NCI-H1105 treated with DMSO at 0.1 percent for 48 hours (cell line): Measurements from ENCODE around the gene GPAM.
"Not testable (repeated sequence)": the region's sequence is repeated elsewhere in the genome, so short reads cannot be mapped to it uniquely, and the experiment has no call there.

Experiments
- DNase-seq: peaks from one replicate; lab custom pipeline; 2025; lab: John Stamatoyannopoulos, UW

The GPAM gene, protein sequence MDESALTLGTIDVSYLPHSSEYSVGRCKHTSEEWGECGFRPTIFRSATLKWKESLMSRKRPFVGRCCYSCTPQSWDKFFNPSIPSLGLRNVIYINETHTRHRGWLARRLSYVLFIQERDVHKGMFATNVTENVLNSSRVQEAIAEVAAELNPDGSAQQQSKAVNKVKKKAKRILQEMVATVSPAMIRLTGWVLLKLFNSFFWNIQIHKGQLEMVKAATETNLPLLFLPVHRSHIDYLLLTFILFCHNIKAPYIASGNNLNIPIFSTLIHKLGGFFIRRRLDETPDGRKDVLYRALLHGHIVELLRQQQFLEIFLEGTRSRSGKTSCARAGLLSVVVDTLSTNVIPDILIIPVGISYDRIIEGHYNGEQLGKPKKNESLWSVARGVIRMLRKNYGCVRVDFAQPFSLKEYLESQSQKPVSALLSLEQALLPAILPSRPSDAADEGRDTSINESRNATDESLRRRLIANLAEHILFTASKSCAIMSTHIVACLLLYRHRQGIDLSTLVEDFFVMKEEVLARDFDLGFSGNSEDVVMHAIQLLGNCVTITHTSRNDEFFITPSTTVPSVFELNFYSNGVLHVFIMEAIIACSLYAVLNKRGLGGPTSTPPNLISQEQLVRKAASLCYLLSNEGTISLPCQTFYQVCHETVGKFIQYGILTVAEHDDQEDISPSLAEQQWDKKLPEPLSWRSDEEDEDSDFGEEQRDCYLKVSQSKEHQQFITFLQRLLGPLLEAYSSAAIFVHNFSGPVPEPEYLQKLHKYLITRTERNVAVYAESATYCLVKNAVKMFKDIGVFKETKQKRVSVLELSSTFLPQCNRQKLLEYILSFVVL

DNA sequence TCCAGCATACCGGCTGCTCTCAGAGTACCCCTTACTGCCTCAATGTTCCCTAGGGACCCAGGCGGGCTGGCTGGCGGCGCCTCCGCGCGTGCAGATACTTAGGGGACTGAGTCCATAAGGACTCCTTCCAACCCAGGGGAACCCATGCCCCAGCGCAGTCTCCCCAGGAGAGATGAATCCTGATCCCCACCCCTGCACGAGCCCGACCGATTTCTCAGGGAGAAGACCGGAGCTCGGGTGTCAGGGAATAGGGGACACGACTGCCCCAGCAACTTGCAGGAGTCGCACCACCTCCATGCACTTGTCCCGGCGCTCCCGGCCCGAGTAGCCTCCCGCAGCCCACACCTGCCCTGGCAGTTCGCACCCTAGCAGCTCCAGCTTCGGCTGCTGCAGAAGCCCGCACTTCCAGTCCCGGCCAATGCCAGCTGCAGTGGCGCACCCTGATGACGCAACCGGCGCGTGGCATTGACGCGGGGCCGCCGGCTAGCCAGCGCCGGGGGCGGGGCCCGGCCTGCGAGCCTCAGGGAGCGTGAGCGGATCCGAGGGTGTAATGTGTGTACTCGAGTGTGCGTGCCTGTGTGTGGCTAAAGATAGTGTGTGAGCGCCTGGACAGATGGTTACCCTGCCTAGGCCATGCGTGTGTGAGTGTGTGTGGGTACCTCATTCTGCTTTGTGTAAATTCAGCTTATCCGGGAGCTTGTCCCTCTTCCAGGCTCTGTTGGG lies at the start of gene GPAM:
Gene GPAM (minus strand): TSS at position 437 of the 723 bp plus-strand sequence. CDS start 1,981 bp downstream, outside the sequence.
- peak; percentile 59 for DNase-seq

GRCh38 chr10:112232670-112233069 lies 49.1 kb upstream of the GPAM start:
- no peak for DNase-seq

DNA sequence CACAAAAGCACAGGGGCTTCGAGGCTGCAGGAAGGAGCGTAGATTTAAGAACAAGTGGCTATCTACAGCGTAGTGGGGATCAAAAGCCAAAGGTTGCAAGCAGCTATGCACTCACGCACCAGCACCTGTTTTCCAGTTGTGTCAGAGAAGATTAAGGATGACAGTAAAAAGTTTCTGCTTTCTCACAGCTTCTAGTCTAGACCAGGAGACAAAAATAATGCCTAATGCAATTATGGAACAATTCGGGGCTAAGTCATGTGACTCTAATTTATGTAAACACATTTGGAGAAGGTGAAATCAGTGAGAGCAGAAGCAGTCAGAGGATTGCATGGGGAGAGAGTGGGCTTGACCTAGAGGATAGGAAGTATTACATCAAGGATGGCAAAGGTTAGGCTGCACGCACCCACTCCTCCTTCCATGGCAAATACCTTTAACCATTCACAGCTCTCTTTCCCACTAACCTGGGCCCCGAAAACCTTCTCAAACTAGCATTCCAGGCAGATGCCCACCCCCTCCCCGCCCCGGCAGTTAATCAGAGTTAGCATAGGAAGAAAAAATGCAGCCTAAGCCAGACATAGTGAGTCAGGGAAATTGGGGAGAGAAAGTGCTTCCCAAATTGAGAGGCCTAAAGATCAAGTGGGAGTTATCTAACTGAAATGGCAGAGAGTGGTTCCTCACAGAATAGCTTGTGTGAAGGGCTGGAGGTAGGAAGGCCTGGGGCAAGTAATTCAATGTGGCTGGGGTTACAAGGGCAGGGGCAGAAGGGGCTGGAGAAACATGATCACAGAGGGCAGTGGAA lies 48.2 kb upstream of the GPAM start:
- no peak for DNase-seq

DNA sequence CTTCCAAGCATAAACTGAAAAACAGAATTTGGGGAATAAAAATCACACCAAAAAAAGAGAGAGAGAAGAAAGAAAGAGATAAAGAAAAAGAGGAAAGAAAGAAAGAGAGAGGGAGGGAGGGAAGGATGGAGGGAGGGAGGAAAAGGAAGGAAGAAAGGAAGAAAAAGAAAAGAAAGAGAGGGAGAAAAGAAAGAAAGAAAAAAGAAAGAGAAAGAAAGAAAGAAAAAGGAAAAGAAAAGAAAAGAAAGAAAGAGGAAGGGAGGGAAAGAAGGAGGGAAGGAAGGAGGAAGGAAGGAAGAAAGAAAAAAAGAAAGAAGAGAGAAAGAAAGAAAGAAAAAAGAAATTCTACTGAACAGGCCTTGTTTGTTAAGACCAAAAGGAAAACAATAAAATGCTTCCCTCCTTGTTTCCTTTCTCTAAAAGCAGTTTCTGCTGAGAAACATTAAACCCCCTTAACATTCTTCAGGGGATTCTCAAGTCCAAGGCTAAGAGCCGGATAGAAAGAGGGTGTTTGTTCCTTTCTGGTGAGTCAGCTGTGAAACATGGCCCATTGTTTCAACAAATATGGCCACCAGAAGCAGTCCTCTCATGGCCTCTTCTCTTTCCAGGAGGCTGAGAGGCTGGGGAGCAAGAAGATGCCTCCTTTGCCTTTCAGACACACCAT lies 46.9 kb upstream of the GPAM start:
- no peak for DNase-seq

- DNase-seq, result no peak
Measured at GRCh38 chr10:112229901-112230300, 46.3 kb upstream of the GPAM start.

DNA sequence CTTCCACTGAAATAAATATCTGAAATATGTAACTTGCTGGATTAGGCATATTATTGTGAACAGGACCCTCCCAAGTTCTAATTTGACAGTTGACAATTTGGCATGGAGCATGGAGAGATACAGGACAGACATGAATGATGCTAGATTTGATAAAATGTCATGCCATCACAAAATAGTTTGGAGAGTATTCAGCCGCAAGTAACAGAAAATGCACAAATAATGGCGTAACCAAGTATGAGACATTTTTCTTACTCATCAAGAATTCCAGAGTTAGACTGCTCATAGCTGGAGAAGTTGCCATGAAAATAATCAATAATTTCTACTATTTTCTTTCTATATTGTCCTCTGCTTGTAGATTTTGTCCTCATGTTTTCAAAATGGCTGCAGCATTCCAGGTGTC lies 45.5 kb upstream of the GPAM start:
- DNase-seq, result no peak

DNA sequence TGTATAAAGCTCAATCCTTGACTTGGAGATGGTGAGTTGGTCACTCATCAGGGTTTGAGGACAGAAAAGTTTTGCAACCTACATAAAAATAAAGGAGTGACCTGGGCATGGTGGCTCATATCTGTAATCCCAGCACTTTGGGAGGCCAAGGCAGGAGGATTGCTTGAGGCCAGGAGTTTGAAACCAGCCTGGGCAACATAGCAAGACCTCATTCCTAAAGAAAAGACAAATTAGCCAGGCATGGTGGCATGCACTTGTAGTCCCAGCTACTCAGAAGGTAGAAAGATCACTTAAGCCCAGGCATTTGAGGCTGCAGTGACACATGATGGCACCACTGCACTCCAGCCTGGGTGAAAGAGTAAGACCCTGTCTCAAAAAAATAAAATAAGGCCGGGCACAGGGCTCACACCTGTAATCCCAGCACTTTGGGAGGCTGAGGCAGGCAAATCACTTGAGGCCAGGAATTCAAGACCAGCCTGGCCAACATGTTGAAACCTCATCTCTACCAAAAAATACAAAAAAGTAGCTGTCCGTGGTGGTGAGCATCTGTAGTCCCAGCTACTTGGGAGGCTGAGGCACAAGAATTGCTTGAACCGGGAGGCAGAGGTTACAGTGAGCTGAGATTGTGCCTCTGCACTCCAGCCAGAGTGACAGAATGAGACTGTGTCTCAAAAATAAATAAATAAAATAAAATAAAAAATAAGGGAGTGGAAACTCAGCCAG lies 45.0 kb upstream of the GPAM start:
- DNase-seq, result not testable (repeated sequence)

- DNase-seq, result no peak
Measured at GRCh38 chr10:112227331-112227987, 43.9 kb upstream of the GPAM start.

- DNase-seq, result no peak
Measured at GRCh38 chr10:112226439-112227248, 43.1 kb upstream of the GPAM start.

DNA sequence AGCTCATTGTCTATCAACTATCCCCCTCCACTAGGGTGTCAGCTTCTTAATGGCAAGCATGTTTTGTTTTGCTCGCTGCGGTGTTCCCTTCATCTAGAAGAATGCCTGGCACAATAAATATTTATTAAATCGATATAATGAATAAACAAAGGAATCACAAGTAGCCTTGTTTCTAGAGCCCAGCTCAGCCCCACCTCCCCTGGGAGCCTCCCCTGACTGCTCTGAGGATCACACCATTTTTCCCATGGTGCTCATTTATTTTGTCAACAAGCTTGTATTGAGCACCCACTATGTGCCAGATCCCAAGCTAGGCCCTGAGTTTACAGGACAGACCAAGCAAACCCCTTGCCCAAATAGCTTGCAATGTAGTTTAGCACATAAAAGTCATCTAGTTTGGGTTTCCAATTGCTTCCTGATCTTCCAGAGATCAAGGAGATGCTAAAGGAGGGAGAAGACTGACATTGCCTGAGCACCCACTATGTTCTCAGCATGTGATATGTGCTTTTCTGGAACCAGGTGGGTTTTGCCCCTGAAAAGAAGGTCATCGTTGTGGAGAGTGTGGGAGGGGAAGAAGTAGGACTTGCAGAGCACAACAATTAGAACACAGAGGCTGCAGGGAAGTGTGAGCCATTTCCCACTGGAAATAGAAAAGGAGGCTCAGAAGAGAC lies 42.3 kb upstream of the GPAM start:
- DNase-seq, result no peak

- no peak for DNase-seq
Measured at GRCh38 chr10:112224933-112225529, 41.5 kb upstream of the GPAM start.

- DNase-seq, result no peak
Measured at GRCh38 chr10:112223725-112224124, 40.2 kb upstream of the GPAM start.

DNA sequence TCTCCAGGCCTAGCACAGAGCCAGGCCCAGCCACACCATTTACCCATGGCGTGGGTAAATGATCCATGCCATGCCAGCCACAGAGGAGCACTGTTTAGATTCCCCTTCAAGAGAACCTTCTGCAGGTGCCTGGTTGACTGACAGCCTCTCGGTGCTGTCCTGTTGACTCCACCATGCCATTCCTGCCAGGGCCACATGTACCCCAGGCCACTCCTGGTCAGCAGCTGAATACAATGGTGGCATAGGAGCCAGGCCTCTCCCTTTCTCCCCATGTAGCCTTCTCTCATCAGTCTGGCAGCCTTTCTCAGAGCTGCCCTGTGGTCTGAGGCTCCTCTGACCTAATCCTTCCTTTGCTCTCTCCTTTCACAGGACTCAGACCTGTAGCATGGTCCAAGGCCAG lies 39.2 kb upstream of the GPAM start:
- no peak for DNase-seq

DNA sequence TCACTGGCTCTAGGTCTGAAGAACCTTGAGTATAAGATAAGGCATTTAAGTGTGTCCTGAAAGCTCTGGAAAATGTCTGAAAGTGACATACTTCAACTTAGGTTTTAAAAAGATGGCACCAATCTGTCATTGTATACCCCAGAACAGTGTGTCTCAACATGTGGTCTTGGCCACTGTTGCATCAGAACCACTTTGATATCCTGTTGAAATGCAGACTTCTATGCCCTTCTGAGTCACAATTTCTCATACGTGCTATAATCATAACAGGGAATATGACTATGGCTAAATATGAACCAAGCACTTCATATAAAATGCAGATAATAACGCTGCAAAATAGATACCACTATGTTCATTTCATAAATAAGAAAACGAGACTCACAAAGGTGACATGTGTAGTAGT lies 38.0 kb upstream of the GPAM start:
- DNase-seq, result no peak

GRCh38 chr10:112218960-112219359 lies 35.4 kb upstream of the GPAM start:
- no peak for DNase-seq

DNA sequence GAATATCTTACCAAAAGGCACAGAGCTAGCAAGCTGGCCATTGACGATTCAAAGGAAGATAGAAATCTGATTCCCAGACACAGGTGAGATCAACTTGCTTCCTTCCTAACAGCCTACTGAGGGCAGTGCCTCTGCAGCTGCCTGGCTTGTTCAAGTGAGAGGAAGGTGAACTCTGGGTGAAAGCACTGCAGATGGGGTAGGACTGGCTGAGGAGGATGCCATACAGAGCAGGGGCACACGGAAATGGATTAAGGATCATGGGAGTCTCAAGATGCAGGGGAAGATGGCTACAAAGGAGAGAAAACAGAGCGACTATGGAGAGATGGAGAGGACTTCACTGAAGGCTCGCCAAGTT lies 34.4 kb upstream of the GPAM start:
- DNase-seq, result no peak

DNA sequence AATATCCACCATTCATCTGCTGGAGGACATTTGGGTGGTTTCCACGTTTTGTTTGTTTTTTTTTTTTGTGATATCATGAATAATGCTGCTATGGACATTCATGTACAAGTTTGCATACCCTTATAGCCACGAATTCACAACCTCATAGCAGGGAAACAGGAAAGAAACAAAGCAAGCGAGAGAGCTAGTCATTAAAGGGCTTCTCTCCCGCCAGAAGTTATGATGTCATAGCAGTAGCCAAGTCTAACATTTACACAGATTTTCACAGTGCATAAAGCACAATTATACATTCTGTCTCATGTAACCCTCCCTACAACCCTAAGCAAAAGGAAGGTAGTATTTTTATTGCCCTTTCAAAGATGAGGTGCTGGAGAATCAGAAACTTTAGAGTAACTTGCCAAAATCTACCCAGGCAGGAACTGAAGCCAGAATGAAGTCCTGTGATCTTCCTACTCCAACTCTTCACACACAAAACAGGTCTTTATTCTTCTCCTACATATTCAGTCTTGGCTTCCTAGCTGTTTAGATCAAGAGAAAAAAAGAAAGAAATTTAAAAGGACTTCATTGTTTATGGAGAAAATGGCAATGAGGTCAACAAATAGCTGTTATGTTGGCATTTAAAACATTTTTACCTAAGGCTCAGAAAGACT lies 33.9 kb upstream of the GPAM start:
- DNase-seq, result no peak

DNA sequence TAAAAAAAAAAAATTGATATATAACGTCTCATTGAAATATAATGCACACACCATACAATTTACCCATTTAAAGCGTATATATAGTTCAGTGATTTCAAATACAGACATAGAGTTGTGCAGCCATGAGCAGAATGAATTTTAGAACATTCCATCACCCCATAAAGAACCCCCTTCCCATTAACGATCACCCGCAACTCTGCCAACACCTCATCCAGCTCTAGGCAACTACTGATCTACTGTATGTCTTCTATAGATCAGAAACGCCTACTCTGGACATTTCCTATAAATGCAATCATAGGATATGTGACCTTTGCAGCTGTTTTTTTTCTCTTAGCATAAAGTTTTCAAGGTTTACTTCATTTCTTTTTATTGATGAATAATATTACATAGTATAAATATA lies 33.4 kb upstream of the GPAM start:
- DNase-seq, result no peak
